Esophagus squamous epithelium (tissue), 5 donors: ENCODE measurements around the gene CKB. TPM values are rescaled to one million over a fixed set of nuclear protein-coding genes. Genes with fewer than 3 reads are reported as not detected.

Experiments
- DNase-seq: peaks from one replicate; lab custom pipeline; 2025; lab: John Stamatoyannopoulos, UW
- H3K27ac ChIP-seq, 4 donors: fragments of 200-600 bp; sonication (generic); one replicate each; pipeline ENCODE4 v1.5.1; 2016 to 2019; ENCODE audit warnings: mild to moderate bottlenecking in 1 of 4
- H3K27me3 ChIP-seq, 4 donors: fragments of 200-600 bp; sonication (generic); 1 replicate in 3 of 4; 2 replicates in 1 of 4; pipeline versions ENCODE4 v1.5.1 to v1.6.0; 2017 to 2021; ENCODE audit warnings: antibody characterized with exemption in 1 of 4
- H3K36me3 ChIP-seq, 3 donors: fragments of 200-600 bp; sonication (generic); one replicate each; pipeline ENCODE4 v1.5.1; 2016 to 2019
- H3K4me1 ChIP-seq, 3 donors: fragments of 200-600 bp; sonication (generic); one replicate each; pipeline ENCODE4 v1.5.1; 2017 to 2019
- H3K4me3 ChIP-seq, 4 donors: fragments of 200-600 bp; sonication (generic); 1 replicate in 3 of 4; 2 replicates in 1 of 4; pipeline ENCODE4 v1.5.1; 2016 to 2019; ENCODE audit warnings: mild to moderate bottlenecking in 2 of 4, moderate library complexity in 1 of 4
- H3K9me3 ChIP-seq, 3 donors: fragments of 200-600 bp; sonication (generic); one replicate each; pipeline ENCODE4 v1.5.1; 2016 to 2019
- CTCF ChIP-seq, 6 experiments: fragments of 450-650 bp in 4 of 6; fragments of 200-600 bp in 2 of 6; sonication (generic) in 2 of 6; IDR thresholded peaks; one replicate each; pipeline ENCODE4 v1.5.1; 2016 to 2019; ENCODE audit warnings: antibody characterized with exemption in 6 of 6, mild to moderate bottlenecking in 4 of 6, moderate library complexity in 4 of 6
- POLR2A ChIP-seq, 4 donors: fragments of 450-650 bp; IDR thresholded peaks; one replicate each; pipeline ENCODE4 v1.6.1; 2017; ENCODE audit warnings: antibody characterized with exemption in 4 of 4, mild to moderate bottlenecking in 4 of 4, moderate library complexity in 3 of 4
- WGBS, 2 donors: methylation state at CpG; one replicate each; pipeline ENCODE4 v1.1.5; 2018; 5-methylcytosine and 5-hydroxymethylcytosine counted together
- intact Hi-C: fragments of 100-400 bp; cut with DNase I; formaldehyde crosslinking; loops from one replicate; pipeline ENCODE4 v1.15.0; 2022
- total RNA-seq, 4 donors: library from RNA; depleted of rRNA; stranded (reverse); fragments of >200 nt; gene quantifications; one replicate each; pipeline ENCODE4 v1.1.0, GENCODE V29; 2016
- donor health status: DM: yes; HTN: yes; CAD: no.

Gene CKB
- total RNA-seq, 4 donors from 2014 or later = 27.2 to 204 (median 37.6) TPM

DNA sequence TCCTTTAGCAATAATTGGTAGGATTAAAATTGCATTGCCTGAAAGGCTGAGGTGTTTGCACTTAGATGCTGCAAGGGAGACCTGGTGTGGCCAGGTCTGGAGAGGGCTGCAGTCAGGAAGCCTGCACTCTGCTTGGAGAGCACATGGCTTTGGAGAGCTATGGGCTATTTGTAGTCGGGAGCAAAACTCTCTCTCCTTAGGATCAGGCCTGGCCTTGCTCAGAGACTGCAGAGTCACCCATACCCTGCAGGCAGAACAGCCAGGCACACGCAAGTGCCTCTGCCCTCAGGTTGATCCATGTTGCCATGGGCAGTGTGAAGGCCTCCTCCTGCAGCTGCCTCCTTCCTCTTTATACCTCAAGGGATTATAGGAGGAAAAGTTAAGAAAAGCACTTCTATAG is 26.8 kb downstream of the CKB start:
- Histone ChIP-seq H3K36me3 (peaks cover 0 to 95% (median 13%) of the 10 kb centered on the region in 3 donors), H3K27ac (no peak overlapping the region), H3K9me3 (no peaks in the 10 kb centered on the region), H3K4me1 (peaks cover 0 to 23% (median 0%) of the 10 kb centered on the region in 3 donors), H3K27me3 (no peaks in the 10 kb centered on the region), H3K4me3 (no peak overlapping the region)
- DNase-seq = no peak
- 20 to 37% methylated on average over 1 to 2 of the region's 2 CpGs for WGBS, 2 donors
- no peak for TF ChIP-seq CTCF (IDR thresholded peaks at IDR 0.05)
- no peak for TF ChIP-seq POLR2A (IDR thresholded peaks at IDR 0.05)
- intact Hi-C loops = no loop called here

GRCh38 chr14:103492156-103492925 is 30.3 kb downstream of the CKB start:
- no peak for DNase-seq
- 78 to 82% methylated on average over 6 of the region's 6 CpGs for WGBS, 2 donors
- no peaks in the 10 kb centered on the region for H3K9me3 ChIP-seq
- no peak for TF ChIP-seq POLR2A (IDR thresholded peaks at IDR 0.05)
- TF ChIP-seq CTCF (IDR thresholded peaks at IDR 0.05) = no peak
- no peak overlapping the region for H3K4me3 ChIP-seq
- no peaks in the 10 kb centered on the region for H3K27me3 ChIP-seq
- H3K27ac ChIP-seq = peak overlapping the region in 1 of 4 donors; percentile 13
- peaks cover 0 to 8% (median 0%) of the 10 kb centered on the region in 3 donors for H3K4me1 ChIP-seq
- intact Hi-C loops = no loop called here
- H3K36me3 ChIP-seq = peaks cover 6 to 100% (median 29%) of the 10 kb centered on the region in 3 donors

- TF ChIP-seq CTCF (IDR thresholded peaks at IDR 0.05) = no peak
- no peak for TF ChIP-seq POLR2A (IDR thresholded peaks at IDR 0.05)
- WGBS, 2 donors = 90 to 93% methylated on average over 7 to 10 of the region's 10 CpGs
- no peak overlapping the region for H3K27ac ChIP-seq
- no peaks in the 10 kb centered on the region for H3K27me3 ChIP-seq
- intact Hi-C loops = no loop called here
- DNase-seq = no peak
- no peak overlapping the region for H3K4me3 ChIP-seq
- peaks cover 8 to 98% (median 30%) of the 10 kb centered on the region in 3 donors for H3K36me3 ChIP-seq
- no peaks in the 10 kb centered on the region for H3K9me3 ChIP-seq
- H3K4me1 ChIP-seq = peaks cover 0 to 8% (median 0%) of the 10 kb centered on the region in 3 donors
Observed at GRCh38 chr14:103491691-103492090, 30.9 kb downstream of the CKB start.

DNA sequence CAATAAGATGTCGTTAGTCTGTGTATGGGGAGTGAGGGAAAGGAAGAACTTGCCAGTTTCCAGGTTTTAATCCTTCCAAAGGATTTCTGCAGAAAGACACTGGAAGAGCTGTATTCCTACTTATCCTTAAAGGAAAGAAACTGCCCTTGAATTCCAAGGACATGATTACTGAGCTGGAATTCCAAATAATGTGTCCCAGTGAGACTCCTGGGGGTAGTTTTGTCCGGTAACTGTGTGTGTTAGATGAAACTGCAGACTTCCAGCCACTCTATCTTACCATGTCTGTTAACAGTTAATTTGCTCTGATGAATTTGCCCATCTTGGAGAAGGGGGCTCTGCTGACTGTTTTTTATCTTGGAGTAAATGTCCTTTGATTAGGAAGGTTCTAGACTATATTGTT is 33.0 kb downstream of the CKB start:
- TF ChIP-seq CTCF (IDR thresholded peaks at IDR 0.05) (no peak), POLR2A (IDR thresholded peaks at IDR 0.05) (no peak)
- Histone ChIP-seq H3K4me1 (no peaks in the 10 kb centered on the region), H3K27me3 (no peaks in the 10 kb centered on the region), H3K27ac (no peak overlapping the region), H3K9me3 (no peaks in the 10 kb centered on the region), H3K4me3 (no peak overlapping the region), H3K36me3 (peaks cover 8 to 98% (median 18%) of the 10 kb centered on the region in 3 donors)
- no peak for DNase-seq
- 93 to 100% methylated on average over 2 of the region's 2 CpGs for WGBS, 2 donors
- intact Hi-C loops = no loop called here

GRCh38 chr14:103488960-103489359 is 33.7 kb downstream of the CKB start:
- intact Hi-C loops = no loop called here
- peaks cover 8 to 98% (median 17%) of the 10 kb centered on the region in 3 donors for H3K36me3 ChIP-seq
- H3K4me1 ChIP-seq = peaks cover 0 to 2% (median 0%) of the 10 kb centered on the region in 3 donors
- H3K9me3 ChIP-seq = no peaks in the 10 kb centered on the region
- TF ChIP-seq CTCF (IDR thresholded peaks at IDR 0.05) = no peak
- TF ChIP-seq POLR2A (IDR thresholded peaks at IDR 0.05) = no peak
- no peak overlapping the region for H3K4me3 ChIP-seq
- 88% methylated on average over 2 of the region's 2 CpGs for WGBS, 2 donors
- H3K27me3 ChIP-seq = no peaks in the 10 kb centered on the region
- no peak for DNase-seq
- H3K27ac ChIP-seq = no peak overlapping the region
